Pancreas (tissue), 10 donors: ENCODE results near the gene ZSWIM9. TPM values are rescaled to one million over a fixed set of nuclear protein-coding genes. Genes with fewer than 3 reads are reported as not detected.

Source experiments
- ATAC-seq, 4 donors: fragments of 200-7000 bp; cut with Tn5 transposase; one replicate each; pipeline versions ENCODE4 v1.8.0 to v1.9.1; 2020; ENCODE audit warnings: mild to moderate bottlenecking in 4 of 4, moderate library complexity in 4 of 4
- DNase-seq, 6 donors: peaks; one replicate each; pipeline ENCODE4 v3.0.0-alpha.2; 2020
- FAIRE-seq: peaks from 2 replicates; lab custom pipeline; 2012; peaks lifted over from hg19 to GRCh38; lab: Jason Lieb, UNC
- H3K27ac ChIP-seq, 4 donors: fragments of 200-600 bp; sonication (generic); 1 replicate in 3 of 4; 2 replicates in 1 of 4; pipeline versions ENCODE4 v1.5.0 to v1.8.0; 2020
- H3K27me3 ChIP-seq, 4 donors: fragments of 200-600 bp; one replicate each; pipeline ENCODE4 v1.8.0; 2021
- H3K36me3 ChIP-seq, 3 donors: fragments of 200-600 bp; sonication (generic) in 1 of 3; one replicate each; pipeline versions ENCODE4 v1.5.0 to v1.8.0; 2020 to 2021
- H3K4me1 ChIP-seq, 3 donors: fragments of 200-600 bp; one replicate each; pipeline ENCODE4 v1.8.0; 2021
- H3K4me3 ChIP-seq, 4 donors: fragments of 200-600 bp; sonication (generic) in 2 of 4; one replicate each; pipeline versions ENCODE4 v1.5.0 to v1.8.0; 2020 to 2021
- H3K9me3 ChIP-seq, 4 donors: fragments of 200-600 bp; one replicate each; pipeline ENCODE4 v1.8.0; 2021
- WGBS, 2 donors: extraction: QIAGEN DNeasy Blood & Tissue Kit; methylation state at CpG; one replicate each; pipeline ENCODE4 v1.1.7; 2013; 5-methylcytosine and 5-hydroxymethylcytosine counted together
- intact Hi-C, 3 donors: fragments of 100-400 bp; cut with DNase I; formaldehyde crosslinking; loops; one replicate each; pipeline versions ENCODE4 v1.11.1 to v1.14.2; 2022
- polyA plus RNA-seq, 2 donors: library from polyadenylated mRNA; stranded (reverse); fragments of 200-250 nt; gene quantifications; one replicate each; pipeline ENCODE4 v1.2.3, GENCODE V29; 2013
- total RNA-seq, 6 donors: library from RNA; stranded (reverse); fragmentation: NEBNext Ultra II Directional in 4 of 6; extraction: Animal tissue kit (Norgen Biotek cat#: 25700) in 4 of 6; gene quantifications; one replicate each; pipeline versions ENCODE4 v1.2.1 to v1.2.4, GENCODE V29; 2021 to 2023
- TF ChIP-seq, protein P1 (sequence below), 4 donors: fragments of 200-600 bp; sonication (generic) in 3 of 4; IDR thresholded peaks; one replicate each; pipeline versions ENCODE4 v1.5.0 to v1.8.0; 2021; ENCODE audit warnings: antibody characterized with exemption in 4 of 4
- donor health status: healthy with polysubstance abuse.
- donor health status: DM: no; HTN: no; CAD: no; lungs with moderate emphysema.
- donor health status: DM: no; HTN: no; CAD: no.
- donor health status: control.
- donor health status: control.
- donor health status: Bipolar disorder and iron deficiency.
- donor health status: DM: yes; HTN: yes; CAD: no.
- donor health status: DM: no; HTN: no; CAD: no.
- donor health status: DM: no; HTN: no; CAD: no.
- donor health status: DM: yes; HTN: yes; CAD: no.

Gene ZSWIM9
- total and polyA plus RNA-seq, 8 donors: 2.8 to 5.9 (median 4.0) TPM

DNA sequence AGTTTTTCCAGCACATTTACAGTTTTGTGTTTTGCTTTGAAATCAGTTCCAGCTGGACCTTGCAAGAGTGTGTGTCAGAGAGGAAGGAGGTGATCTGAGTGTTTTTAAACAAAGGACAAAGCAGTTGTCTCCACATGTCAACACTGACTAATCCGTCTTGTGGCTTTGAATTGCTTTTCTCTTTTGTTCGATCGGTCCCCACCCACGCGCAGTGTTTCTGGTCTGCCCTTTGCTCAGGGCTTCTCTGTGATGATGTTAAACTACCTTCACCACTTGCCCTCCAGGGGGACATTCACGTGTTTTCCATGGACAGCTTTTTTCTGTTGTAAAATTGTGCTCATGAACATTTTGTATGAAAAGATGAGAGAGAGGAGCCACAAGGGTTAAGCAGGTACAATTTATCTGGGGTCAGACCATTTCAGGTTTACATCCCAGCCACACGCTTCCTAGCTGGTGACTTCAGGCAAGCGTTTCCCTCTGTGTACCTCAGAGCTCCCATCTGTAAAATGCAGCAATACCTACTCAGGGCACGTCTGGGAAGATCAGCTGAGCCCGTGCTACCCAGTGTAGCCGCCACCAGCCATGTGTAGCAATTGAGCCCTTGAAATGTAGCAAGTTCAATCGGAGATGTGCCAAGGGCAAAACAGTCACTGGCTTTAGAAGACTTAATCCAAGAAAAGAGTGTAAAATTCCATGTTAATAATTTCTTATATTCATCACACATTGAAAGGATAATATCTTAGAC lies 46.4 kb upstream of the ZSWIM9 start:
- 78 to 83% methylated on average over 12 of the region's 12 CpGs for WGBS, 2 donors
- peaks cover 0 to 20% (median 0%) of the 10 kb centered on the region in 3 donors for H3K36me3 ChIP-seq
- DNase-seq: no peak
- intact Hi-C loops: no loop called here
- H3K9me3 ChIP-seq: no peaks in the 10 kb centered on the region
- TF ChIP-seq, protein P1, sequence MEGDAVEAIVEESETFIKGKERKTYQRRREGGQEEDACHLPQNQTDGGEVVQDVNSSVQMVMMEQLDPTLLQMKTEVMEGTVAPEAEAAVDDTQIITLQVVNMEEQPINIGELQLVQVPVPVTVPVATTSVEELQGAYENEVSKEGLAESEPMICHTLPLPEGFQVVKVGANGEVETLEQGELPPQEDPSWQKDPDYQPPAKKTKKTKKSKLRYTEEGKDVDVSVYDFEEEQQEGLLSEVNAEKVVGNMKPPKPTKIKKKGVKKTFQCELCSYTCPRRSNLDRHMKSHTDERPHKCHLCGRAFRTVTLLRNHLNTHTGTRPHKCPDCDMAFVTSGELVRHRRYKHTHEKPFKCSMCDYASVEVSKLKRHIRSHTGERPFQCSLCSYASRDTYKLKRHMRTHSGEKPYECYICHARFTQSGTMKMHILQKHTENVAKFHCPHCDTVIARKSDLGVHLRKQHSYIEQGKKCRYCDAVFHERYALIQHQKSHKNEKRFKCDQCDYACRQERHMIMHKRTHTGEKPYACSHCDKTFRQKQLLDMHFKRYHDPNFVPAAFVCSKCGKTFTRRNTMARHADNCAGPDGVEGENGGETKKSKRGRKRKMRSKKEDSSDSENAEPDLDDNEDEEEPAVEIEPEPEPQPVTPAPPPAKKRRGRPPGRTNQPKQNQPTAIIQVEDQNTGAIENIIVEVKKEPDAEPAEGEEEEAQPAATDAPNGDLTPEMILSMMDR (IDR thresholded peaks at IDR 0.05): no peak
- no peak for ATAC-seq
- H3K4me3 ChIP-seq: no peak overlapping the region
- no peak for FAIRE-seq
- H3K4me1 ChIP-seq: no peaks in the 10 kb centered on the region
- no peak overlapping the region for H3K27ac ChIP-seq
- H3K27me3 ChIP-seq: no peaks in the 10 kb centered on the region

DNA sequence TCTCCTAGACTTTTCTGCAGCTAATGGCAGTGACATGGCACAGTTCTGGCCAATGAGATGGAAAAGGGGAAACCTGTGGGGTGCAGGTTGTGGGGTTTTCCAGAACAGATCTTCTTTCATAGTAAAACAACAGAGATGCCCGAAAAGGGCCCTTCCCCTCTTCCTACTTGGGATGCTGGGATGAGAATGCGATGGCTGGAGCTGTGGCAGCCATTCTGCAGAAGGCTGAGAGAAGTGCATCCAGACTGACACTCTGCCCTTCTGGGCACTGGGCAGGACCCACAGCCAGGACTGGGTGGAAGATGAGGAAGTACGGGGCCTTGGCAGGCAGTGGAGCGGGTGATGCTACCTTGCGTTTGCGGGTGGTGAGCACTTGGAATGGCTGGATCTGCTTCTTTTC lies 42.9 kb upstream of the ZSWIM9 start:
- H3K27ac ChIP-seq: no peak overlapping the region
- no peaks in the 10 kb centered on the region for H3K27me3 ChIP-seq
- no peak overlapping the region for H3K4me3 ChIP-seq
- intact Hi-C loops: no loop called here
- no peaks in the 10 kb centered on the region for H3K4me1 ChIP-seq
- 96 to 98% methylated on average over 6 of the region's 6 CpGs for WGBS, 2 donors
- no peak for FAIRE-seq
- no peak for ATAC-seq
- H3K36me3 ChIP-seq: peaks cover 0 to 24% (median 0%) of the 10 kb centered on the region in 3 donors
- H3K9me3 ChIP-seq: no peaks in the 10 kb centered on the region
- no peak for DNase-seq
- TF ChIP-seq, protein P1 (IDR thresholded peaks at IDR 0.05): no peak

DNA sequence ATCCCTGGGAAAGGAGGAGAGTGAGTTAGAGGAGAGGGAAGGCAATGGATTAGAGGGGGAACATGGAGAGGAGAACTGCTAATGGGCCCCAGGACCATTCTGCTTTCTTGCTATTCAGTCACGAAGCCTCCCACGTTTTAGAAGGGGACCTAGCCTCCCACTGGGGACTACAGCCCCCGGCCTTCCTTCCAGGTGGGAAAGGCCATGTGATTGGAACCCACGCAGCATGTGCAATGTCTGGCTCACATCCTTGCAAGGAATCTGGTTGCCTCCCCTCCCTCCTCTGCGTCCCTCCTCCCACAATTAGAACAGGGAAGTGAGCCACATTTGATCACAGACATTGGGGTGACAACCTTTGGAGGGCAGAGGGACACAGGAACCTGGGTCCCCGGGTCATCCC lies 37.4 kb upstream of the ZSWIM9 start:
- no peak for DNase-seq
- intact Hi-C loops: no loop called here
- Histone ChIP-seq H3K9me3 (no peaks in the 10 kb centered on the region), H3K27me3 (no peaks in the 10 kb centered on the region), H3K27ac (no peak overlapping the region), H3K4me3 (no peak overlapping the region), H3K4me1 (no peaks in the 10 kb centered on the region), H3K36me3 (peaks cover 0 to 4% (median 0%) of the 10 kb centered on the region in 3 donors)
- FAIRE-seq: no peak
- 89 to 93% methylated on average over 6 of the region's 6 CpGs for WGBS, 2 donors
- ATAC-seq: no peak
- TF ChIP-seq, protein P1 (IDR thresholded peaks at IDR 0.05): no peak

- no peaks in the 10 kb centered on the region for H3K9me3 ChIP-seq
- no peak for FAIRE-seq
- H3K36me3 ChIP-seq: peaks cover 0 to 4% (median 0%) of the 10 kb centered on the region in 3 donors
- H3K4me1 ChIP-seq: no peaks in the 10 kb centered on the region
- intact Hi-C loops: no loop called here
- no peak for DNase-seq
- H3K27ac ChIP-seq: no peak overlapping the region
- ATAC-seq: peak in 1 of 4 donors; percentile 22
- H3K27me3 ChIP-seq: no peaks in the 10 kb centered on the region
- no peak overlapping the region for H3K4me3 ChIP-seq
- 82 to 86% methylated on average over 8 of the region's 8 CpGs for WGBS, 2 donors
- TF ChIP-seq, protein P1 (IDR thresholded peaks at IDR 0.05): no peak
These were observed 35.1 kb upstream of the ZSWIM9 start for GRCh38 chr19:48135411-48135810.

DNA sequence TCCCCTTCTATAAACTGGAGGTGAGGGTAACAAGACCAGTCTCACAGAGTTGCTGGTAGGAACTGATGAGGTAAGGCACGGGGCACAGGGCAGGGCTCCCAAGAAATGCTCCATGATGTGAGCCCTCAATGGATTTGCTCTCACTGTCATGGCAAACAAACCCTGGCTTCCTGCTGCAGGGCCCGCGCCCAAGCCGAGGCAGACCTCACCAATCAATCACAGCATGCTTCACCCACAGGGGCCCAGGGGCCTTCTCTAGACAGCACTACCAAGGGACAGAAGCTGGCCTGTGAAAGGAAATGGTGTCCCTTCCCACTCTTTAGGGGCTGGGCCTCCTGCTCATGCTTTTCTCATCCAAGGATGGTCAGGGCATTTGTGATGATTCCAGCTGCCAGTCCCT lies 33.9 kb upstream of the ZSWIM9 start:
- Histone ChIP-seq H3K4me1 (no peaks in the 10 kb centered on the region), H3K36me3 (no peaks in the 10 kb centered on the region), H3K9me3 (no peaks in the 10 kb centered on the region), H3K4me3 (no peak overlapping the region), H3K27ac (no peak overlapping the region), H3K27me3 (no peaks in the 10 kb centered on the region)
- FAIRE-seq (no peak), DNase-seq (no peak), ATAC-seq (no peak)
- intact Hi-C loops: no loop called here
- WGBS, 2 donors: 95% methylated on average over 4 of the region's 4 CpGs
- TF ChIP-seq, protein P1 (IDR thresholded peaks at IDR 0.05): no peak
